Measurements from ENCODE around the gene ZKSCAN7.

GRCh38 chr3:44601749-44602148 lies 46.8 kb downstream of the ZKSCAN7 start:
- no peak for TF ChIP-seq YY1 (IDR thresholded peaks at IDR 0.05; ENCODE audit: insufficient read depth, insufficient read length)
- TF ChIP-seq ZNF274 (IDR thresholded peaks at IDR 0.05; ENCODE audit: low read depth, low read length), result no peak

All from NT2/D1 (cell line).